Esophagus squamous epithelium (tissue), 4 donors: ENCODE measurements around the gene DSCAML1.

ENCODE experiments used
- CTCF ChIP-seq, 6 experiments: fragments of 450-650 bp in 4 of 6; fragments of 200-600 bp in 2 of 6; sonication (generic) in 2 of 6; IDR thresholded peaks; one replicate each; pipeline ENCODE4 v1.5.1; 2016 to 2019; ENCODE audit warnings: antibody characterized with exemption in 6 of 6, mild to moderate bottlenecking in 4 of 6, moderate library complexity in 4 of 6
- POLR2A ChIP-seq, 4 donors: fragments of 450-650 bp; IDR thresholded peaks; one replicate each; pipeline ENCODE4 v1.6.1; 2017; ENCODE audit warnings: antibody characterized with exemption in 4 of 4, mild to moderate bottlenecking in 4 of 4, moderate library complexity in 3 of 4

- TF ChIP-seq CTCF (IDR thresholded peaks at IDR 0.05): no peak
- TF ChIP-seq POLR2A (IDR thresholded peaks at IDR 0.05): no peak
Observed at GRCh38 chr11:117790279-117790678, 6.7 kb downstream of the DSCAML1 start.
